ENCODE measurements around the gene YPEL3. TPM values are rescaled to one million over a fixed set of nuclear protein-coding genes. Genes with fewer than 3 reads are reported as not detected.

The YPEL3 gene
- total RNA-seq, 2 experiments from 2014 or later: 154 to 166 TPM

- ChIA-PET CTCF (interaction anchor here (1.0 to 3.5 kb wide), 2 partner anchors 12 to 15 kb away, joined by 3 to 24 read pairs; partner anchors contain the start of gene TBX6), POLR2A (interaction anchor here (1.6 to 6.1 kb wide), 3 partner anchors 11 to 340 kb away, joined by 4 to 73 read pairs (median 6); partner anchors contain the start of gene ALDOA)
- Mint-ChIP-seq H3K4me1 (ENCODE audit: low read depth) (peaks cover 39% of the 10 kb centered on the region), H3K27ac (peak overlapping the region; percentile 96), H3K27me3 (no peaks in the 10 kb centered on the region), H3K4me3 (peak overlapping the region; percentile 98), H3K9me3 (no peaks in the 10 kb centered on the region), H3K36me3 (ENCODE audit: low read depth) (peaks cover 61% of the 10 kb centered on the region)
- peaks cover 49% of the 10 kb centered on the region for H3K36me3 ChIP-seq (ENCODE audit: insufficient read depth, low read length)
- H3K4me3 ChIP-seq (ENCODE audit: low read length): no peak overlapping the region
- no peak overlapping the region for H3K27ac ChIP-seq (ENCODE audit: low read depth in 1 of 2, low read length in 2 of 2)
- H3K9me3 ChIP-seq (ENCODE audit: control insufficient read depth in 1 of 2, insufficient read depth in 1 of 2, low read length in 2 of 2): no peaks in the 10 kb centered on the region
- no peak for DNase-seq
- no peaks in the 10 kb centered on the region for H3K27me3 ChIP-seq (ENCODE audit: control insufficient read depth in 1 of 2, insufficient read depth in 2 of 2, low read length in 2 of 2)
- intact Hi-C loops (cut with DNase I, micrococcal nuclease): loop anchor here in 1 of 2 experiments (2.0 to 10.0 kb wide), 2 partner anchors 13 to 427 kb away; partner anchors contain the start of gene TBX6
- peaks cover 38% of the 10 kb centered on the region for H3K4me1 ChIP-seq (ENCODE audit: insufficient read depth, low read length)
- ATAC-seq (ENCODE audit: poor library complexity): no peak
- TF ChIP-seq, protein P1, sequence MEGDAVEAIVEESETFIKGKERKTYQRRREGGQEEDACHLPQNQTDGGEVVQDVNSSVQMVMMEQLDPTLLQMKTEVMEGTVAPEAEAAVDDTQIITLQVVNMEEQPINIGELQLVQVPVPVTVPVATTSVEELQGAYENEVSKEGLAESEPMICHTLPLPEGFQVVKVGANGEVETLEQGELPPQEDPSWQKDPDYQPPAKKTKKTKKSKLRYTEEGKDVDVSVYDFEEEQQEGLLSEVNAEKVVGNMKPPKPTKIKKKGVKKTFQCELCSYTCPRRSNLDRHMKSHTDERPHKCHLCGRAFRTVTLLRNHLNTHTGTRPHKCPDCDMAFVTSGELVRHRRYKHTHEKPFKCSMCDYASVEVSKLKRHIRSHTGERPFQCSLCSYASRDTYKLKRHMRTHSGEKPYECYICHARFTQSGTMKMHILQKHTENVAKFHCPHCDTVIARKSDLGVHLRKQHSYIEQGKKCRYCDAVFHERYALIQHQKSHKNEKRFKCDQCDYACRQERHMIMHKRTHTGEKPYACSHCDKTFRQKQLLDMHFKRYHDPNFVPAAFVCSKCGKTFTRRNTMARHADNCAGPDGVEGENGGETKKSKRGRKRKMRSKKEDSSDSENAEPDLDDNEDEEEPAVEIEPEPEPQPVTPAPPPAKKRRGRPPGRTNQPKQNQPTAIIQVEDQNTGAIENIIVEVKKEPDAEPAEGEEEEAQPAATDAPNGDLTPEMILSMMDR (IDR thresholded peaks at IDR 0.05): no peak
Observed at GRCh38 chr16:30077656-30078055, 18.4 kb downstream of the YPEL3 start.

GRCh38 chr16:30076276-30076791, 19.7 kb downstream of the YPEL3 start:
- Mint-ChIP-seq H3K27me3 (no peaks in the 10 kb centered on the region), H3K9me3 (no peaks in the 10 kb centered on the region), H3K4me3 (peak overlapping the region; percentile 98), H3K27ac (peak overlapping the region; percentile 96), H3K36me3 (ENCODE audit: low read depth) (peaks cover 63% of the 10 kb centered on the region), H3K4me1 (ENCODE audit: low read depth) (peaks cover 39% of the 10 kb centered on the region)
- DNase-seq (peak in 2 of 14 experiments; percentile 22 to 56), ATAC-seq (ENCODE audit: poor library complexity) (peak; percentile 41)
- peak overlapping the region; percentile 77 to 80 for H3K27ac ChIP-seq (ENCODE audit: low read depth in 1 of 2, low read length in 2 of 2)
- POLR2A ChIA-PET: interaction anchor here (0.6 to 6.1 kb wide), 9 partner anchors 10 to 374 kb away, joined by 3 to 73 read pairs (median 5); partner anchors contain the start of genes ALDOA, CORO1A, SEPTIN1 and TBX6
- no peaks in the 10 kb centered on the region for H3K27me3 ChIP-seq (ENCODE audit: control insufficient read depth in 1 of 2, insufficient read depth in 2 of 2, low read length in 2 of 2)
- TF ChIP-seq, protein P1 (IDR thresholded peaks at IDR 0.05): no peak
- CTCF ChIA-PET: interaction anchor here (1.0 to 3.5 kb wide), 2 partner anchors 16 to 618 kb away, joined by 3 to 24 read pairs; partner anchors contain the start of gene TBX6
- H3K9me3 ChIP-seq (ENCODE audit: control insufficient read depth in 1 of 2, insufficient read depth in 1 of 2, low read length in 2 of 2): no peaks in the 10 kb centered on the region
- H3K4me1 ChIP-seq (ENCODE audit: insufficient read depth, low read length): peaks cover 38% of the 10 kb centered on the region
- peak overlapping the region; percentile 98 for H3K4me3 ChIP-seq (ENCODE audit: low read length)
- intact Hi-C loops (cut with DNase I, micrococcal nuclease): loop anchor here in 1 of 2 experiments (2.0 to 10.0 kb wide), 2 partner anchors 14 to 428 kb away; partner anchors contain the start of gene TBX6
- peaks cover 46% of the 10 kb centered on the region for H3K36me3 ChIP-seq (ENCODE audit: insufficient read depth, low read length)

GRCh38 chr16:30075503-30076275, 20.3 kb downstream of the YPEL3 start, which contains the start of gene PPP4C:
Gene PPP4C (plus strand): TSS chr16:30075994. CDS start chr16:30076378, 384 bp downstream.
- intact Hi-C loops (cut with DNase I, micrococcal nuclease): loop anchor here (1.0 to 10.0 kb wide), 3 partner anchors 10 to 429 kb away; partner anchors contain the start of genes TBX6 (in 2 of the 2) and ALDOA (in 1 of the 2)
- ChIA-PET POLR2A (interaction anchor here (0.7 to 6.1 kb wide), 7 partner anchors 9 to 374 kb away, joined by 3 to 73 read pairs (median 5); partner anchors contain the start of genes ALDOA, CORO1A, SEPTIN1 and TBX6), CTCF (interaction anchor here (1.0 to 3.5 kb wide), 2 partner anchors 17 to 618 kb away, joined by 3 to 24 read pairs; partner anchors contain the start of gene TBX6)
- TF ChIP-seq, protein P1 (IDR thresholded peaks at IDR 0.05): no peak
- Mint-ChIP-seq H3K27ac (peak within 1 kb of the TSS; percentile 96), H3K27me3 (no peaks in the 10 kb centered on the region), H3K4me3 (peak within 1 kb of the TSS; percentile 98), H3K9me3 (no peaks in the 10 kb centered on the region), H3K4me1 (ENCODE audit: low read depth) (peaks cover 39% of the 10 kb centered on the region), H3K36me3 (ENCODE audit: low read depth) (peaks cover 64% of the 10 kb centered on the region)
- Histone ChIP-seq H3K27me3 (ENCODE audit: control insufficient read depth in 1 of 2, insufficient read depth in 2 of 2, low read length in 2 of 2) (no peaks in the 10 kb centered on the region), H3K27ac (ENCODE audit: low read depth in 1 of 2, low read length in 2 of 2) (peak within 1 kb of the TSS; percentile 77 to 80), H3K36me3 (ENCODE audit: insufficient read depth, low read length) (peaks cover 45% of the 10 kb centered on the region), H3K4me1 (ENCODE audit: insufficient read depth, low read length) (peaks cover 38% of the 10 kb centered on the region), H3K4me3 (ENCODE audit: low read length) (peak within 1 kb of the TSS; percentile 98), H3K9me3 (ENCODE audit: control insufficient read depth in 1 of 2, insufficient read depth in 1 of 2, low read length in 2 of 2) (no peaks in the 10 kb centered on the region)
- DNase-seq (peak; percentile 79 to 96 (median 86)), ATAC-seq (ENCODE audit: poor library complexity) (peak; percentile 87)

Data from CD4-positive, alpha-beta T cell (primary cell).